Measurements from ENCODE around the gene STAT5B.
"Not testable (repeated sequence)": the region's sequence is repeated elsewhere in the genome, so short reads cannot be mapped to it uniquely, and the experiment has no call there.

The STAT5B gene

GRCh38 chr17:42214156-42214555 is 62.0 kb downstream of the STAT5B start:
- H3K36me3 ChIP-seq (ENCODE audit: control insufficient read depth, insufficient read depth, low read length): peaks cover 15% of the 10 kb centered on the region
- no peak for DNase-seq (ENCODE audit: extremely low read depth, insufficient read length)
- no peaks in the 10 kb centered on the region for H3K27me3 ChIP-seq (replicated peaks; ENCODE audit: control insufficient read depth, insufficient read depth, low read length)
- TF ChIP-seq CTCF (IDR thresholded peaks at IDR 0.05; ENCODE audit: insufficient read depth, low read length, poor library complexity, severe bottlenecking): no peak
- no peak overlapping the region for H3K4me3 ChIP-seq (replicated peaks; ENCODE audit: low read depth, low read length)

GRCh38 chr17:42212382-42212781 is 63.8 kb downstream of the STAT5B start:
- H3K36me3 ChIP-seq (ENCODE audit: control insufficient read depth, insufficient read depth, low read length): peaks cover 9% of the 10 kb centered on the region
- no peak for TF ChIP-seq CTCF (IDR thresholded peaks at IDR 0.05; ENCODE audit: insufficient read depth, low read length, poor library complexity, severe bottlenecking)

GRCh38 chr17:42211921-42212341 is 64.3 kb downstream of the STAT5B start:
- H3K27me3 ChIP-seq (replicated peaks; ENCODE audit: control insufficient read depth, insufficient read depth, low read length); DNase-seq (ENCODE audit: extremely low read depth, insufficient read length); H3K36me3 ChIP-seq (ENCODE audit: control insufficient read depth, insufficient read depth, low read length); H3K4me3 ChIP-seq (replicated peaks; ENCODE audit: low read depth, low read length): not testable (repeated sequence)

More at GRCh38 chr17:42212382-42212781, 63.8 kb downstream of the STAT5B start:
- H3K27me3 ChIP-seq (replicated peaks; ENCODE audit: control insufficient read depth, insufficient read depth, low read length): no peaks in the 10 kb centered on the region
- no peak overlapping the region for H3K4me3 ChIP-seq (replicated peaks; ENCODE audit: low read depth, low read length)
- DNase-seq (ENCODE audit: extremely low read depth, insufficient read length): no peak

- DNase-seq (ENCODE audit: extremely low read depth, insufficient read length): no peak
- Histone ChIP-seq H3K27me3 (replicated peaks; ENCODE audit: control insufficient read depth, insufficient read depth, low read length) (no peaks in the 10 kb centered on the region), H3K4me3 (replicated peaks; ENCODE audit: low read depth, low read length) (no peak overlapping the region), H3K36me3 (ENCODE audit: control insufficient read depth, insufficient read depth, low read length) (peaks cover 4% of the 10 kb centered on the region)
- no peak for TF ChIP-seq CTCF (IDR thresholded peaks at IDR 0.05; ENCODE audit: insufficient read depth, low read length, poor library complexity, severe bottlenecking)
Measured at GRCh38 chr17:42210046-42210445, 66.1 kb downstream of the STAT5B start.

- H3K27me3 ChIP-seq (replicated peaks; ENCODE audit: control insufficient read depth, insufficient read depth, low read length); DNase-seq (ENCODE audit: extremely low read depth, insufficient read length); H3K4me3 ChIP-seq (replicated peaks; ENCODE audit: low read depth, low read length): not testable (repeated sequence)
- peaks cover 13% of the 10 kb centered on the region for H3K36me3 ChIP-seq (ENCODE audit: control insufficient read depth, insufficient read depth, low read length)
Measured at GRCh38 chr17:42206153-42206612, 70.0 kb downstream of the STAT5B start.

GRCh38 chr17:42203354-42203753 is 72.8 kb downstream of the STAT5B start:
- TF ChIP-seq CTCF (IDR thresholded peaks at IDR 0.05; ENCODE audit: insufficient read depth, low read length, poor library complexity, severe bottlenecking): no peak
- Histone ChIP-seq H3K27me3 (replicated peaks; ENCODE audit: control insufficient read depth, insufficient read depth, low read length) (no peaks in the 10 kb centered on the region), H3K36me3 (ENCODE audit: control insufficient read depth, insufficient read depth, low read length) (peaks cover 12% of the 10 kb centered on the region), H3K4me3 (replicated peaks; ENCODE audit: low read depth, low read length) (no peak overlapping the region)
- DNase-seq (ENCODE audit: extremely low read depth, insufficient read length): no peak

GRCh38 chr17:42202696-42203095 is 73.5 kb downstream of the STAT5B start:
- H3K27me3 ChIP-seq (replicated peaks; ENCODE audit: control insufficient read depth, insufficient read depth, low read length): no peaks in the 10 kb centered on the region
- DNase-seq (ENCODE audit: extremely low read depth, insufficient read length): no peak
- TF ChIP-seq CTCF (IDR thresholded peaks at IDR 0.05; ENCODE audit: insufficient read depth, low read length, poor library complexity, severe bottlenecking): no peak
- peaks cover 12% of the 10 kb centered on the region for H3K36me3 ChIP-seq (ENCODE audit: control insufficient read depth, insufficient read depth, low read length)
- H3K4me3 ChIP-seq (replicated peaks; ENCODE audit: low read depth, low read length): no peak overlapping the region

Data from GM06990 (cell line).